GM21576 (cell line): Measurements from ENCODE around the gene STON2.

ENCODE experiments used
- ATAC-seq: cut with Tn5 transposase; IDR thresholded peaks from one replicate; pipeline ENCODE4 v1.9.1; 2021; ENCODE audit warnings: mild to moderate bottlenecking, moderate library complexity; ENCODE audit not compliant: unreplicated experiment

STON2 gene

DNA sequence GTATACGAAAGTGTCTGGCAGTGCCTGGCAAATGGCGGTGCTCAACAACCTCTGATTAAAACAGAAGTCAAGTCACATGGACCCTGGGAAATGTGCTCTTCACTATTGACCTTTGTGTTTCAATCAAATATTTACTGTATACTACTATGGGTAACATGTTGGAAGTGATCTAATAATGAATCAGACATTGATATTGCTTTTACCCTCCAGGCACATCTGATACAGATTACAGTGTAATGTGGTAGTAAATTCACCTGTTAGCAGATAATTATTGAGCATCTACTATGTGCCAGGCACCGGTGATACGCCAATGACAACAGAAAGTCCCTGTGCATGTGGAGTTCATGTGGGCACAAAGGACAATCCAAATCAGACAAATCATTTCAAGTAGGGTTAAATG is 63.1 kb downstream of the STON2 start:
- ATAC-seq, result no peak

DNA sequence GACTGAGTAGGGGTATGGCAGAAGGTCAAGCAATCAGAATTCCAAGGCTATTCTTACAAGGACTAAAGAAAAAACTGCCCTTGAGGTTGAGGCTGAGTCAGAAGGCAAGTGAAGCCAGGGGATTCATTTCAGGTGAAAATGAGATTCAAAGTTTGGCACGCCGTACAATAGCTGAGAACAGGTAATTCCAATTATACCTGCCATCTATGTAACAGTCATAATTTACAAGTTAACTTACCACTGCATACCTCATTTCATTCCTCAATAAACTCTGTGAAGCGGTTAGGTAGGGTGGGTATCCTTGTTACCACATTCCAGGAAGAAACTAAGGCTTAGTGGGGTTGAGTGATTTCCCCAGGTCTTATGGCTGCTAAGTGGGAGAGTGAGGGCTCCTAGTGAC is 64.1 kb downstream of the STON2 start:
- no peak for ATAC-seq

DNA sequence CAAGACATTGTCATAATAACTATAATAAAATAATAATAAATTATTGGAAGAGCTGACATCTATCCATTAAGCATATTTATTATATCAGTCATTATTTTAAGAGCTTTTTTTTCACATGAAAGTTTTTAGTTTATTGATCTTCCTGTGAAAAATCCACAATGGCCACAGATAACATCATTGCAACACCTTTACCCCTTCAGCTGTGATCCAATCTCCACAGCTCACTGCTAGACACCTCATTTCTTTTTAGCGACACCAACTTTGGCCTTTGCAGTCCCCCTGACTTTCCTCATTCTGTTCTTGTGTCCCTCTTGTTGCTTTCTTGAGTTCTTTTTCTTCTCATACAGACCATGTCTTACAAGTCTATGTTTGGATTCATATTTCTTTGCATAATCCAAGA is 67.4 kb downstream of the STON2 start:
- no peak for ATAC-seq

DNA sequence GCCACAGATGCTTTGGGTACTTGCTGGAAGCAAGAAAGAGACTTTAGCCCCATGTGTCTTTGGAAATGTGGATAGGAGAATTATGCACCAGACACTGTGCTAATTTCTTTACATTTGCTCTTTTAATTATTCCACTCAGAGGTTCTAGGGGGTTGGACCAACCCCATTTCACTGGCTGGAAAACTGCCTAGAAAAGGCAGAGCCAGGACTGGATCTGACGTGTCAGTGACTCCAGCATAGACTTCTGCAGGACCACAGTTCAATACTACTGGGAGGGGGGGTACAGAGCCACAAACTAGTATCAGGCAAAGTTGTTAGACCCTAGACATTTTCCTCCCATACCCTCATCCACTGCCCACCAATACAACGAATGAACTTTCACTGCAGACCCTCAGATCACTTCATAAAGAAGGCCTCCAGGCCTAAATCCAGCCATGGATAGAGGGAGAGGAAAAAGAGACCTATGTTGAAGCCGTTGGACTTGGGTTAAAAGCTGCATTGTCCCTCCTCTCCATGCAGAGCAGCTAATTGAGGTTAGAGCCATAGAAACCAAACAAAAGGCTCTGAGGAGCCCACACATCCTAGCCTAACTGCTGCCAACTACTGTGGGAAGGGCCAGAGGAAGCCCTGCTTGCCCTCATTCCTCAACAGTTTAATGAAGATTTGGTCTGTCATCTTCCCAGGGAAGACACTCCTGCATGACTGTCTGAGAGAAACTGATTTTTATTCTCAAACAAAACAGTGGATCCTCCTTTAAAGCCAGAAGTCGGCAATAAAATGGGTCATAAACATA is 68.7 kb downstream of the STON2 start:
- no peak for ATAC-seq

DNA sequence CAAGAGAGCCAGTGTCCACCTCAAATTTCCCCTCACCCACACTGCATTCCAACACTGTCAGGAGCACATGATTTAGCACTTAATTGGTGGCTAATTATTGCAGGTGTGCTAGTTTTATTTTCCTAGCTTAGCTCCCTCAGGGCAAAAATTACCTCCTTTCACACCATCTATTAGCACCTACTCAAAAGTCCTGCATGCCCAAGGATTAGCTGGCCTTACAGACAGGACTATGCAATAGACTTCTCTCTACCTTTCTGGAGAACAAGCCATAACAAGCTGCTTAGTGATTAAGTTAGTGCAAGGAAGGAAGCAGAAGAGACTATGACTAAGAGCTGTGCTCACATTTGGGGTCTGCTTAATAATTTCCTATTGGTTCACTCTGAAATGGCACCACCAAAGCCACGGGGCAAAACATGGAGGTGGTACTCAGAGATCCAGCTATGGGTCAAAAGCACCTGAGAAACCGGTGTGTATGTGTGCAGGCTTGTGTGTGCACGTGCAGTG is 69.5 kb downstream of the STON2 start:
- no peak for ATAC-seq

DNA sequence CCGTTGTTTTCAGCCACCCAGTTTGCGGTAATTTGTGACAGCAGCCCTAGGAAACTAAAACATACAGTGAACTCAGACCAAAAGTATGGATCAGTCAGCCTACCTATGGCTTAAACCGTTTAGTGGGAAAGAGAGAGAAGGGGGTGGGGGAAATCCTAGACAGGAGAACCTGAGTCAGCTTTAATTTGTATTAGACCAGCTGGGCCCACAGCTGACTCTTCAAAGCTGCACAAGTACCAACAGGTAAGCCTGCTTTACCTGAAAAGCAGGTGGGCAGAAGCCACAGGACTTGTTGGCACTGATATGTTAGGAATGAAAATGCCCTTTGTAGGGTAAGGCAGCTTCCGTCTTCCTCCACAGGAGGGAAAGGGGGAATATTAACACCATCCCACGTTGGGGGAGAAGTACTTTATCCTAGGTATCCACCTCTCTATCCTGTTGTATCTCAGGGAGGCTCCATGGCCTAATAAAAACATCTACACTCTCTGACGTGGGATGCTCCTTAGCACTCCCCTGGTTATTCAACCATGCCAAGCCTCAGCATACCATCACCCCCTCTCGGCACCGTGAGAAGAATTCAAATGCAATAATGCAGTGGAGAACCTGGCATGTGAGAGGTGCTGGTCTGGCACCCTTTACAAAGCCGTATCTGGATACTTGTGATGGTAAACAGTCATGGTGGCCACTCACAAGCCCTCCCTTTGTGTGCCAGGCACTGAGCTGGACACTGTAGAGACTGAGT is 70.3 kb downstream of the STON2 start:
- ATAC-seq, result no peak

DNA sequence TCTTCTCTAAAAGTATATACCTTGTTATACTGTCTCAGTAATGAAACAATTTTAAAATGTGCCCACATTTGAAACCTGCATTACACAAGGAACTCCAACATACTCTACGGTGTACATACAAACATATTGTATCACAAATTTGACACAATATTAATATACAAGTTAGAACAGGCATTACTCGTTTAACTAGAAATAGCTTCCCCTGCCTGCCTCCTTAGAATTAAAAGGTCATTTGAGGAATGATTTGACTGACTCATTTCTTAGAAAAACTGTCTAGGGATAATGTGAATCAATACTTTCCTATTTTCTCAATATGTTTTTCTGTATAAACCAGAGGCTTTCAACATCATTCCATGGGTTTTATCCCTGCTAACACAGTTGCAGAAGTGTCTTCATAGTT is 73.7 kb downstream of the STON2 start:
- ATAC-seq, result no peak

DNA sequence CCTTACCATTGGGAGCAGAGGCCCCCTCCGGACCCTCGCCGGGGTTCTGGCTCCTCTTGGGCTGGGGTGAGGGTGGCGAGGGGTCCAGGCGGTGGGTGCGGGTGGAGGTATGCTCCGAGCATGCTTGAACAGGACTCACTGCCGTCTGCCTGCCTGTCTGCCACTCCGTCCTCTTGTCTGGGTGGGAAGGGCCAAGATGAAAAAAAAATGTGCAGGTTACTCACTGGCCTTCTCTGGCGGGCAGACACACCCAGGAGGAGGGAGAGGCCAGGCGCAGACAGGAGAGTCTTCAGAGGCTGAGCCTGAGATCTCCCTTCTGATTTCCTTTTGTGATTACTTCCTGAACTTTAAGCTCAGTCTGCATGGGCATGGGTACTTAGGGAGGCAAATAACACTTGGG is 76.1 kb downstream of the STON2 start:
- no peak for ATAC-seq

DNA sequence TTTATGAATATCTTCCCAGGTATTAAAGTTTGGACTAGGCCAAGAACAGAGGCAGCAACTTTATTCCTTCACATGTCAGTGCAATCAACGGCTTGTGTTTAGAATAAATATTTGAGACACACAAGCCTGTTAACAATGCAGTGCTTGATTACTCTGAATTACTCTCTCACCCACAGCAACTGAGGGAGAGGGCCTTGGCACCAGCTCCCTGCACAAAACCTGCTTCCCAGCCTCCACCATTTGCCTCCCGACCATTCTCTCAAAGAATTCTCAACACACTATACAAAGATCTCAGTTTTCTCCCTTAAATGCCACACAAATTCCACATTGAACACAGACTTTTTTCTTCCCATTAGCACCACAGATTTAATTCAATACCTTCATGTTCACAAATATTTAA is 77.0 kb downstream of the STON2 start:
- no peak for ATAC-seq

DNA sequence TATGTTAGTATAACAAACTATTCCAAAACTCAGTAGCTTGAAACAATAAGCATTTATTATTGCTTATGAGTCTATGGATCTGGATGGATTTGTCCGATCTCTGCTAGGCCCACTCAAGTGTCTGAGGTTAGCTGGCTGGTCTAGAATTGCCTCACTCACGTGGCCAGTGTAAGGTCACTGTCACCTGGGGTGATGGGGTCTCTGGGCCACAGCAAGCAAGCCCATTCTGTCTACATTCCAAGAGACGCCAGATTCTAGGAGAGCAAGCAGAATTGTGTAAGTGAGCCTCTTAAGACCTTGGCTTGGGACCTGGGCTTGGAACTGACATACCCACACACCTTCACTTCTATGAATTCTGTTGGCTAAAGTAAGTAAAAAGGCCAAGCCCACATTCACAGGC is 80.2 kb downstream of the STON2 start:
- no peak for ATAC-seq

DNA sequence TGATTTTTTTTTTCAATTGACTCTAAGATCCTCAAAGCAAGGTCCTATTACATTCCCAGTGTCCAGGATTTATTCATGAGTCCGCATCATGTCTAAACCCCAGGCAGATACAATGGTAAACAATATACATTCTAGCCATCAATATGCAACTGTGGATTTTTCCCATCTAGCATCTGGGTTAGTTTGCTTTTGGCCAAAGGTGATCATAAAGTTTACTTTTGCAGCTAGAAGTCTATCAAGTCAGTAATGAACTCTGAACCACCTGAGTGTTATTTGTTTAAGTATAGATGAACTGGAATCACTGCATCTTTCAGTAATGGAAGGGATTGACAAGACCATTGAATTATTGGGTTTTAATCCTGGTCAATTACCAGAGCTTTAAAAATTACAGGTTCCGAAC is 80.8 kb downstream of the STON2 start:
- ATAC-seq, result no peak

DNA sequence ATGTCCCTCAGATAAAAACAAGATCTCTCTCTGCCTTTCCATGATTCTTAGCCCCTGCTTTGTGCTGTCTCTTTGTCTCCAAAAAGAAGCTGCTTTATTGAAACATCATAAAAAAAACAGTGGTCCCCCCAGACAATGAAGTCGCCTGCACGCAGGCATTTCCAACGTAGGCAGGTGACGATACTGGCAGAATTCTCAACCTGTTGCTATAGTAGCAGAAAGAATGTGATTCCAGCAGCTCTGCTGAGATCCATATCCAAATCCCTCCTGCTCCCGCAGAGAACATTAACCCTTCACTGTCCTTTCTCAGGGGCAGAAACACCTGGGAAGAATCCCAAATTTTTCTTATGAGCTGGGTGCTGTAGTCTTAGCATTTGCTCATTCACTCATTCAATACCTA is 84.8 kb downstream of the STON2 start:
- no peak for ATAC-seq

DNA sequence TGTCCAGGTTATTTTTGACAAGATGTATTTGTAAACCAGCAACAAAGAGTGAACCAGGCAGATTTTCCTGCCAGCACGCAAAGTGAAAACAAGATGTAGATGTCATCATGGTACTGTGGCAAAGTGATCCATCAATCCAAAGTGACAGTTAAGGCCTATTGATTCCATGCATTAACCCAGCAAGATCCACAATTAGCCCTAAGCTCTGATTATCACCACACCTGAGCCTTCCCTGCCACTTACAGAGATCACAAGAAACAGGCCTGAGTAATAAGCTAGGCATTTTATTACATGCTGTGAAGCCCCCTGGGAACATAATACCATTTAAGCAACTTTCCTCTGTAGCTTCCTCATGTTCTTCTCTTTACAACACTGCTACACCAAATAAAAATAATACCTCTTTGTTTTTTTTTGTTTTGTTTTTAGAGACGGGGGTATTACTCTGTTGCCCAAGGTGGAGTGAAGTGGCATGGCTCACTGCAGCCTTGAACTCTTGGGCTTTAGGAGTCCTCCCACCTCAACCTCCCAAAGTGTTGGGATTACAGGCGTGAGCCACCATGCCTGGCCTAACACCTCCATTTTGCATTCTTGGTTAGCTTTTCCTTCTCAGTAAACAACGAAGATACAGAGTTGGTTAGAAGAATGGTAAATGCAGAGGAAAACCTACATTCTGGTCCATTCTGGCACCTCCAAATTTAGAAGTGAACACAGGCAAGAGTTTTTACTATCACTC is 85.5 kb downstream of the STON2 start:
- ATAC-seq, result no peak

DNA sequence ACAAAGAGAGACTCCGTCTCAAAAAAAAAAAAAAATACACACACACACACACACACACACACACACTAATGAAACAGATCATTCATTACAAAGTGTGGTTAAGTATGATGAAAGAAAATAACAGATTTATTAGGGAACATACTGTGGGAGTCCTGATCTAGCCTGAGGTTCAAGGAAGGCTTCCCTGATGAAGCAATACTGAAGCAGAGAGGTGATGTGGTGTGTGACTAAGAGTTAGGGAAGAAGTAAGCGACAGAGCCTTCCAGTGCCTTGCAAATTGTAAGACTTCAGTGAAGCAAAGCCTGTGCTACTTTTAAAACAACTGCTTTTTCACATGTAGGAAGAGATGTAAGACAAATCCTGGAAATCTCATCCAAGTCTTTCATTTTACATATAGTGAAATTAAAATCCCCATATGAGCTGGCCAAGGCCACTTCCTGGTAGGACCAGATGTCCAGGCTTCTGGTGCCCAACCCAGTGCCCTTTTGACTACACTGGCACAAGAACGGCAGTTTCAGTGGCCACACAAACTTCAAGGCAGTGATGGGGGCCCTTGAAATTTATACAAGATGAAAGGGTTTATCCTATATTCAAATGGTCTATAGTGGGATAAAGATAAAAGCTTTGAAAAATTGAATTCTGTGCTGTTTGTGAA is 86.2 kb downstream of the STON2 start:
- no peak for ATAC-seq

DNA sequence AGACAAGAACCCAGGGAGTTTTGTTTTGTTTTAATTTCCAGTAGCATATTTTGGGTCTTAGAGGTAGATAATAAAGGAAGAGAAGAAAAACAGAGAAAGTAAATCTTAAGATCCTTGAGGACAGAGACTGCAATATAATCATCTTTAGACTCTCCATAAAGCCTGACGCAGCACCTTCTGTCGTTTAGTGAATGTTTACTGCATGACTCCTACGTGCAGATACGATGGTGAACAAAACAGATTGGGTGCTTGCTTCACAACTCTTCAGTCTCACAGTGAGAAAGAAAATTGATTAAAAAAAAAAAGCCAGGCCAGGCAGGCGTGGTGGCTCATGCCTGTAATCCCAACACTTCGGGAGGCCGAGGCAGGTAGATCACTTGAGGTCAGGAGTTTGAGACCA is 86.9 kb downstream of the STON2 start:
- ATAC-seq, result no peak

DNA sequence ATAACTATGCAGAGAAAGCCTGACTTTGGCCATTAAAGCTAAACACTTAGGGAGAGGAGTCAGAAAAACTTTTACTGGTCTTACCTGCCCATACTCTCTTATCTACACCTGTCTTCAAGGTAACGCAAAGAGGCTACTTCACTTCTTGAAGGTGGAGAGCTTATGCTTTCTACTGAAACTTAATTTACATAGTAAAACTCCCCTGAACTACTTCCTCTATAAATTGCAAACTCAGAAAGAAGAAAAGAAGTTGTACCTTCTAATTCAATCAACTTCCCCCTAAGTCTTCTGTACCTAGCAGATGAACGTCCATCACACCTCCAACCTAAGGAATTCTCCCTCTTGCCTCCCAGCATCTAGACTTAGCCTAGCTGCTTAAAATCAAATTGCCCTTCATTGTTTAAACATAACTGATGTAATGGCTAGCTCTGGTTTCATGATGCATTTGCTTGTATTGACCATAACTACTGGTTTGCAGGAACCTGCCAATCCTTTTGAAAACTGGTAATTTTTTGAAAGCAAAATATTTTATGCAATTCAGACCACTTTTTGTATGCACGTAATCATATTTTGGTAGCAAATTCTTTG is 87.7 kb downstream of the STON2 start:
- no peak for ATAC-seq

DNA sequence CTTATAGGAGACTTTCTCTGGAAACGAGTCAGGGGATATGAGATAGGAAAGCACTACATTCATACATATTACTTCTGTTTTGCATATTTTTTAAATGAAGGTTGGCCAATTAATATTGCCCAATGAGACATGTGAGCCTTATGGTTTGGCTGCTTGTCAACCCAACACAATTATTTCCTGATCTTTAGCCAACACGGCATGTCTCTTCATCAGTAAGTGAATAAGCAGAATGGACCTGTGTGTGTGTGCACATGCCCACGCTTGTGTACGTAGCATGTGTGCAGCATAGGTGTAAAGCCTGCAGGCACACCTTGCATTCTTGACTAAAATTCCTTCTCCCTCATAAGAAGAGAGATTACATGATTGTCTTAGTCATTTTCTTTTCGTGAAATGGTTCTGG is 88.3 kb downstream of the STON2 start:
- no peak for ATAC-seq

DNA sequence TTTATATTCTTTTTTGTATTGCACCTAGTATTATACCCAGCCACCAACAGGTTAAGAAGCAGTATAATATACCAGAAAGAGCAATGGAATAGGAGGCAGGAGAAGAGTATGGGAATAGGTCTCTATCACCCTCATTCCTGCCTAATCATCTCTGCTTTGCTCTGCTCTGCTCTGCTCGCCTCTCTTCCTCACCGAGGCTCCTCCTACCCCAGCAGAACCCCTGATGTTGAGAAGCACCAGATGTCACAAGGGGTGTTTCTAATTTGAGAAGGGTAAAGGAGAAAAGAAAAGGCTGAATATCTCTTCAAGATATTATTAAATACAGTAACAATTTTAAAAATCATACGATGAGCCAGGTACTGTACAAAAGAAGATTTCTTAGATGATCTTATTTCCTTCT is 89.0 kb downstream of the STON2 start:
- ATAC-seq, result no peak

DNA sequence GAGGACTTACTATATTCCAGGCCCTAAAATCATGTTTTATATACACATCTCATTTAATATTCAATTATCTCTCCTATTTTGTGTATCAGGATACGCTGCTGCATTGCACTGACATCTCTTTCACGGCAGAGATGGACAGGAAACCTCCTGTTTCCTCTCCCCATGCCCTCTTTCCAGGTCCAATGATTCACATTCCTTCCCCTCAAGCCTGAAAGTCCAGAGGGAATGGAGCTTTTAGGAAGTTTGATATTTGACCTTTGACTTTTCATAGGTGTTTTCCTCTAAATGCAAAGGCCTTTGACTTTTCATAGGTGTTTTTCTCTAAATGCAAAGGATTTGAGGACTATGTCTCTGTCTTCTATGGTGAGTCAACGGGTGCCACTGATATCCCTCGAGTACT is 89.5 kb downstream of the STON2 start:
- ATAC-seq, result no peak

DNA sequence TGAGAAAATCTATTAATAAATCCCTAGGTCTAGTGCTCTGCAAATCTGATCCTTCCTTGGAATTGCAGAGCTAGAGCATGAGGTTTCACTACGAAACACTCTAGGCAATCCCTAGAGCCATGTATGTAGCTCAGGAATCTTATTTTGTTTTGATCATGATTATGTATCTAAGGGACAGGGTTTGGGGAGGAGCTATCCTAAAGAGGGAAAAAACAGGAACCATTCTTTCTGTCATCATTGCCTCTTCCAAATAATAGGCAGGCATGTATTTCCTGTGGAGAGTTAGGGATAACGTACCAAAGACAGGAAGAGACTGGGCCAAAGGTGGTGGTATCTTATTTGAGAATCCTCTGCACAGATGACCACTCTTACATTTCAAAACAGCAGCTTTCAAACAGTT is 90.6 kb downstream of the STON2 start:
- ATAC-seq, result no peak

DNA sequence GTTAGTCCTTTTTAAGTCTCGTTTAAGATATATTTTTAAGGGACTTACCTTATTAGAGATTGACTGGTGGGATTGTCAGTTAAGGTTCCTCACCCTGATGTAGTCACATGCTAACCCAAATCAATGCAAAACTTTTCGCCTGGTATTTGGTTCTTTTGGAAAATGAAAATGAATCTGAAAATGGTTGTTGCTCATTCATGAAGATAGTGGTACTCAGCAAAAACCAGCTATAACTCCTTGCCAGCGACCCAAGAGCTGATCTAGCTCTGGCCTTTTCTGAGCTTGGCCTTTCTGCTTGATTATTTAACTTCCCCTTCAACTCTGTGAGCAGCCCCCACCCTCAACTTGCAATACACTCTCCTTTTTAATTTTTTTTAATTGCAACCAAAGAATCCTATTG is 94.4 kb downstream of the STON2 start:
- no peak for ATAC-seq
